Activated gamma-delta T cell treated with anti-CD3 and anti-CD28 coated beads, Interleukin-2, amount 50 U/mL, for 16 hours (primary cell): ENCODE results near the gene TOR3A.
"Not testable (repeated sequence)": the region's sequence is repeated elsewhere in the genome, so short reads cannot be mapped to it uniquely, and the experiment has no call there.

Experiments used
- DNase-seq: peaks from one replicate; pipeline ENCODE4 v3.0.0-alpha.2; 2020; ENCODE audit warnings: low read depth

TOR3A gene, protein sequence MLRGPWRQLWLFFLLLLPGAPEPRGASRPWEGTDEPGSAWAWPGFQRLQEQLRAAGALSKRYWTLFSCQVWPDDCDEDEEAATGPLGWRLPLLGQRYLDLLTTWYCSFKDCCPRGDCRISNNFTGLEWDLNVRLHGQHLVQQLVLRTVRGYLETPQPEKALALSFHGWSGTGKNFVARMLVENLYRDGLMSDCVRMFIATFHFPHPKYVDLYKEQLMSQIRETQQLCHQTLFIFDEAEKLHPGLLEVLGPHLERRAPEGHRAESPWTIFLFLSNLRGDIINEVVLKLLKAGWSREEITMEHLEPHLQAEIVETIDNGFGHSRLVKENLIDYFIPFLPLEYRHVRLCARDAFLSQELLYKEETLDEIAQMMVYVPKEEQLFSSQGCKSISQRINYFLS

GRCh38 chr1:179081687-179082332 is at the start of gene TOR3A:
Gene TOR3A (plus strand): TSS chr1:179082070. CDS start chr1:179082129, 59 bp downstream.
- DNase-seq, result peak; percentile 52

- DNase-seq, result no peak
These were observed 47.1 kb upstream of the TOR3A start for GRCh38 chr1:179034720-179035119.

GRCh38 chr1:179036844-179037465 is 44.9 kb upstream of the TOR3A start:
- no peak for DNase-seq

DNA sequence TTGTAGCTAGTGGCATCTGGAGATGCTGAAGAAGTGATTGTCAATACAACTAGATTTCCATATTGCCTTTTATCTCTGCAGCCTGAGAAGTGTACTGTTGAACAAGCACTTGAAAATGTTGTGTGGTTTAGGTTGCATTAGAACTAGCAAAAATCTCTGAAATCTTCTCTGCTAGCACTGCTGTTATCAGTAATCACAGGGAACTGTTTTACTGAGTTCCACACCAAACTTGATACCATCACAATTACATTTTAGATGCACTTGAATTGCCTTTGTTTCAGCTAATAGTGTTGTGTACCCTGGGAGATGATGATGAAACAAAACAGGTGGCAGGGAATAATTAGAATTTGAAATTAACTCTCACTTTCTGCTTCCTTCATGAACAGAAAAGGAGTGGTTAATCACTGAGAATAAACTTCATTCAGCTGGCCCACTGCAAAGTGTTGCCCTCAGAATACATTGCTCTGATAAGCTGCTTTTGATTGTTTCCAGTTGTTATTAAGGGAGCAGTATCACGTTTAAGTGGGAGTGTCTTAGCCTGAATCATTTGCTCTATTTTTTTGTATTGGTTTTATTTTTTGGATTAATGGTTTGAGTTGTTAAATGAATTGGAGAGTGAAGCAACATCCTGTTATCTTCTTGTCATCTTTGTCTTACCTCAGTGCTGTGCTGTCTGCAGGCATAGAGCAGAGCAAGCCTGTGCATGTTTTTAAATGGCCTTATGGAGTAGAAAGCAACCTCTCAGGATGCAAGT is 43.2 kb upstream of the TOR3A start:
- no peak for DNase-seq

GRCh38 chr1:179039502-179040174 is 42.2 kb upstream of the TOR3A start:
- not testable (repeated sequence) for DNase-seq

GRCh38 chr1:179040175-179040551 is 41.7 kb upstream of the TOR3A start:
- DNase-seq, result not testable (repeated sequence)

DNA sequence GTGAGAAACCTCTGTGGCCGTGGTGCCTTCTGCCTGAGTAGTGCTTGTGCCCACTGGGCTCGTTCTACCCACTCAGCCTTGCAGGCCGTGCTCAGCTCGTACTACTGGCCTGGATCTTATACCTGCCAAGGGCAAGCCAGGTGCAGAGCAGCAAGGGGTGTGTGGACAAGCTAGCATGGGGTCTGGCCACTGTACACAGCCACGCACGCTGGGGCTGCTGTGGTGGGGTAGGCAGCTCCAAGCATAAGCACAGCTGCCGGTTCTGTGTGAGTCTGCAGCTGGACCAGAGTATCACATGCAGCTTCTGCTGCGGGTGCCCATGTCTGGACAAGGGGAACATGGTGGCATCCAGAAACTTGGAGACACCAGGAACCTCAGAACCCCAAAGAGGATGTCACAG is 39.8 kb upstream of the TOR3A start:
- no peak for DNase-seq

DNA sequence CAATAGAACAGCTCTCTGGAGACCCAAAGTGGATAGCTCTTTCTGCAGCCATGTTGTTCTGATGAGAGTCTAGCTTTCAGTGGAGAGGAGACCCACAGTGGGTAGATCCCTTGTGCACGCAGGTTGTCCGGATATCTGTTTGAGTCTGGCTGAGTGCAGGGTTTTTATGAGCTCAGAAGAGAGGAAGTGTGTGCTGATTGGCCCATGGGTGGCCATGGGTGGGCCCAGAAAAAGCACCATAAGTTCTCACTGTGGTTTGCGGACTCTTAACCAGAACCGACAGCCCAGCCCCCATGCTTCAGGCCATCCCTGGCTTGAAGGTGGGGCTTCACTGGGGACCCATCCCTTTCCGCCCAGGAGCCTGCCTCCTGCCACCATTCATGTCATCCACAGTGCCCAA is 39.2 kb upstream of the TOR3A start:
- DNase-seq, result no peak

GRCh38 chr1:179043266-179043665 is 38.6 kb upstream of the TOR3A start:
- DNase-seq, result no peak

DNA sequence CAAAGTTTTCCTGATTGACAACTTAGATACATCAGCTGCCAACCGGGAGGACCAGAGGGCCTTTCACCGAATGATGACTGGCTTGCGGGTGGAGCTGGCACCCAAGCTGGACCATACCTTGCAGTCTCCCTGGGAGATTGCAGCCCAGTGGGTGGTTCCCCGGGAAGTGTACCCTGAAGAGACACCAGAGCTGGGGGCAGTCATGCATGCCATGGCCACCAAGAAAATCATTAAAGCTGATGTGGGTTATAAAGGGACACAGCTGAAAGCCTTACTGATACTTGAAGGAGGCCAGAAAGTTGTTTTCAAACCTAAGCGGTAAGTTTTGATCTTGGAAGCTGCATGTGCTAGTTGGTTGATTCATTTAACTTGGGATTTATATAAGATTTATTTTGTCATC is 38.0 kb upstream of the TOR3A start:
- no peak for DNase-seq

GRCh38 chr1:179046808-179047635 is 34.8 kb upstream of the TOR3A start:
- DNase-seq, result no peak

DNA sequence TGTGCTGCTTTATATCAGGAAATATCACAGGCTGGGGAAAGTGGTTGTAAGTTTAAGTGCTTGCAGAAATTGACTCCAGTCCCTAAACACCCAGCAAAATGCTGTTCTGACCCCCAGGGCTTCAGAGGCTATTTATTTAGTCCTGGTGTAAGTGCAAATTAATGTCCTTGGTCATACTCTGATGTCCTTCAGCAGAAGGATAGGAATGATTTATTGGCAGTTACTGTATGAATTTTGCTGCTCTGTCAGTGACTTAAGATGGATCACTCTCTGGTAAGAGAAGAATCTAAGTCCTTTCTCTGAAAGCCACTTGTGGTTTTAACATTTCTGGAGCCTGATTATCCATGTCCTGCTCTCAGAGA is 34.3 kb upstream of the TOR3A start:
- no peak for DNase-seq

GRCh38 chr1:179048339-179049124 is 33.3 kb upstream of the TOR3A start:
- no peak for DNase-seq

DNA sequence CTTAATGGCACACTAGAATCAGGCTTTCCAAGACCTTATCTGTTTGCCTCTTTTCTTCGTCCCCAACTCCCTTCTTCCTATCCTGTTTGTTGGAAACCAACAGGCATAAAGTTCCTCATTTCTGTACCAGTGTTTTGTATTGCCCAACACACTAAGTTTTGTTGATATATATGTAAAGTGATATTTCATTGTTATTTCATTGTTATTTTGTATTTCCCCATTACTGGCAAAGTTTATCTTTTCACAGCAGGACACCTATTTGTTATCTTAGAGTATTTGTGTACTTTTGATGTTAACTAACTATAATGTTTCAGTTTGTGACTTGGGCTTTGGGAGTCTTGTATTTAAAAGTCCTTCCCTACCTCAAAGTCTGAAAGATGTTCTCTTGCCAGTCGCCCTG is 29.1 kb upstream of the TOR3A start:
- DNase-seq, result no peak

DNA sequence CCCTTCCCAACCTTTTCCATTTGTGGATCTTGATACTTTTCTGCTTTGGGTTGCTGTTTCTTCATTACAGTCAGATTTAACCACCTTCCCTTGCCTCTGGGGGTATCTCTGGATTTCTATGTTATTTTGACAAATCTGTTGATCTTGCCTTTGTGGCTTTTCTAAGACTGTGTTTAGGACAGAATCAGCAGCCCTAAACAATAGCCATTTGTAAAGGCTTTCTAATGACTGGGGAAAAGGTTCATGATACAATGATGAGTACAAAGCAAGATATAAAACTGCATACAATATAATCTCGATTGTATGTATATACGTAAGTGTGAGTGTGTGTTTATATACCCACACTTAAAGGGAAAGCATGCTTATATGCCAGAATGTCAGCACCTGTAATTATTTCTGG is 28.4 kb upstream of the TOR3A start:
- no peak for DNase-seq

GRCh38 chr1:179055937-179056336 is 25.9 kb upstream of the TOR3A start:
- DNase-seq, result no peak

GRCh38 chr1:179058487-179059483 is 23.1 kb upstream of the TOR3A start:
- no peak for DNase-seq

DNA sequence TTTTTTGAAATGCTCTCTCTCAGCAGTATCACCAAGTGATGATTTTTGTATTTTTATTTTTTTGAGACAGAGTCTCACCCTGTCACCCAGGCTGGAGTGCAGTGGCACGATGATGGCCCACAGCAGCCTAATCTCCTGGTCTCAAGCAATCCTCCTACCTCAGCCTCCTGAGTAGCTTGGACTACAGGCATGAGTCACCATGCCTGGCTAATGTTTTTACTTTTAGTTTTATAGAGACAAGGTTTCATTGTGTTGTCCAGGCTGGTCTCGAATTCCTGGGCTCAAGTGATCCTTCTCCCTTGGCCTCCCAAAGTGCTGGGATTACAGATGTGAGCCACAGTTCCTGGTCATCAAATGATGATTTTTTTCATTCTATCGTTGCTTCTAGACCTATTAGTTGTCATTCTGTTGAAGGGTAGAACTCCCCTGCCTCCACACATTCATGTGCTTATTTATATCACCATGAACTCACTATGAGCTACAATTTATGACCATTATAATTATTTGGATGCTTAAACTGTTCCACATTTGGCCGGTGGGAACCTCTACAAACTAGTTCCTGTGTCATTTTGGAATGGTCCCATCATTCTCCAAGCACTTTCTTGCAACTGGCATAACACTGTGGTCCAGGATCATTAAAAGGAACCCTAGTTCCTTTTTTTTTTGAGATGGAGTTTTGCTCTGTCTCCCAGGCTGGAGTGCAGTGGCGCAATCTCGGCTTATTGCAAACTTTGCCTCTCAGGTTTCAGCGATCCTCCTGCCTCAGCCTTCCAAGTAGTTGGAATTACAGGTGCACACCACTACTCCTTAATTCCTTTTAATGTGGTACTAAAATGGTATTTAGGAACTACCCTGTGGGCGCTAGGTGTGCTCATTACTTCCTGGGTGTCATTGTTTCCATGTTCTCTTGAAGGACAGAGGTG is 20.2 kb upstream of the TOR3A start:
- no peak for DNase-seq
